GM18858 (cell line): Measurements from ENCODE around the gene ART4.
A peak's percentile ranks its signal among the peaks of the same experiment; 100 is the strongest.

ENCODE experiments used
- ATAC-seq: cut with Tn5 transposase; IDR thresholded peaks from one replicate; pipeline ENCODE4 v1.9.1; 2021; ENCODE audit not compliant: unreplicated experiment

The ART4 gene

GRCh38 chr12:14811486-14811885, 31.8 kb downstream of the ART4 start:
- ATAC-seq = no peak

- ATAC-seq = no peak
These were observed 32.3 kb downstream of the ART4 start for GRCh38 chr12:14810953-14811483.

GRCh38 chr12:14810167-14810952, 33.0 kb downstream of the ART4 start:
- no peak for ATAC-seq

GRCh38 chr12:14803830-14804160, 39.5 kb downstream of the ART4 start:
- ATAC-seq = peak; percentile 7

- ATAC-seq = peak; percentile 99
These were observed 40.1 kb downstream of the ART4 start, which contains the start of the genes C12orf60 and WBP11 for GRCh38 chr12:14803011-14803829. Gene C12orf60 (plus strand): TSS chr12:14803670. CDS start chr12:14822936, 19,266 bp downstream. Gene WBP11 (minus strand): TSS chr12:14803478. CDS start chr12:14801383, 2,095 bp downstream.

GRCh38 chr12:14802721-14803010, 40.7 kb downstream of the ART4 start:
- ATAC-seq = no peak

GRCh38 chr12:14802247-14802646, 41.1 kb downstream of the ART4 start:
- no peak for ATAC-seq

GRCh38 chr12:14795028-14795448, 48.3 kb downstream of the ART4 start:
- no peak for ATAC-seq

GRCh38 chr12:14785568-14785967, 57.8 kb downstream of the ART4 start:
- ATAC-seq = no peak

- no peak for ATAC-seq
These were observed 58.9 kb downstream of the ART4 start for GRCh38 chr12:14784471-14784870.

GRCh38 chr12:14782756-14783155, 60.6 kb downstream of the ART4 start:
- ATAC-seq = no peak

GRCh38 chr12:14781563-14781962, 61.8 kb downstream of the ART4 start:
- ATAC-seq = no peak

GRCh38 chr12:14780859-14781258, 62.5 kb downstream of the ART4 start:
- ATAC-seq = no peak

- no peak for ATAC-seq
These were observed 63.5 kb downstream of the ART4 start for GRCh38 chr12:14779834-14780233.

- ATAC-seq = no peak
These were observed 66.1 kb downstream of the ART4 start for GRCh38 chr12:14777271-14777670.

GRCh38 chr12:14776236-14776961, 66.9 kb downstream of the ART4 start:
- no peak for ATAC-seq

- no peak for ATAC-seq
These were observed 67.7 kb downstream of the ART4 start for GRCh38 chr12:14775636-14775980.
